ENCODE results near the gene SCYGR6. TPM values are rescaled to one million over a fixed set of nuclear protein-coding genes. Genes with fewer than 3 reads are reported as not detected.
A peak's percentile ranks its signal among the peaks of the same experiment; 100 is the strongest.

The SCYGR6 gene
- total RNA-seq, 1 donor from 2014 or later = not detected

- peak; percentile 32 for DNase-seq (ENCODE audit: low read depth)
Measured at GRCh38 chr2:227713291-227713690, 11.3 kb downstream of the SCYGR6 start.

DNA sequence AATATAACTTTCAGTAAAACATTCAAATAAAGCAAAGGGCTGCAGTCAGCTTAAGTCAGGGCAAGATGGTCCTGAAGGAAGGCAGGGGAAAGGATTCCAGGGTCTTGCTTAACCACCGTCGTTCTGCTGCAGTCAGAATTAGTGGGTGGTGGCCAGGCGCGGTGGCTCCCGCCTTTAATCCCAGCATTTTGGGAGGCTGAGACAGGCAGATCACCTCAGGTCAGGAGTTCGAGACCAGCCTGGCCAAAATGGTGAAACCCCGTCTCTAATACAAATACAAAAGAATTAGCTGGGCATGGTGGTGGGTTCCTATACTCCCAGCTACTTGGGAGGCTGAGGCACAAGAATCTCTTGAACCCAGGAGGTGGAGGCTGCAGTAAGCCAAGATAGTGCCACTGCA lies 13.6 kb downstream of the SCYGR6 start:
- DNase-seq (ENCODE audit: low read depth) = no peak

DNA sequence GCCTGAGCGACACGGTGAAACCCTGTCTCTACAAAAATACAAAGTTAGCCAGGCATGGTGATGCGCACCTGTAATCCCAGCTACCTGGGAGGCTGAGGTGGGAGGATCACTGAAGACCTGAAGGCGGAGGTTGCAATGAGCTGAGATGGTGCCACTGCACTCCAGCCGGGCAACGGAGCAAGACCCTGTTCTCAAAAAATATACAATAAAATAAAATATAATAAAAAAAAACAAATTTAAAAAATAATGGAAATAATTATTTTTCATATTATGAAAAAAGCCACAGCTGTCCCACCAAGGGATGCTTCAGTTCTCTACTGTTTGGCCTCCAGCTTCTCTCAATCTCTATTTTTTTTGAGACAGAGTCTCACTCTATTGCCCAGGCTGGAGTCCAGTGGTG lies 17.2 kb downstream of the SCYGR6 start:
- no peak for DNase-seq (ENCODE audit: low read depth)

DNA sequence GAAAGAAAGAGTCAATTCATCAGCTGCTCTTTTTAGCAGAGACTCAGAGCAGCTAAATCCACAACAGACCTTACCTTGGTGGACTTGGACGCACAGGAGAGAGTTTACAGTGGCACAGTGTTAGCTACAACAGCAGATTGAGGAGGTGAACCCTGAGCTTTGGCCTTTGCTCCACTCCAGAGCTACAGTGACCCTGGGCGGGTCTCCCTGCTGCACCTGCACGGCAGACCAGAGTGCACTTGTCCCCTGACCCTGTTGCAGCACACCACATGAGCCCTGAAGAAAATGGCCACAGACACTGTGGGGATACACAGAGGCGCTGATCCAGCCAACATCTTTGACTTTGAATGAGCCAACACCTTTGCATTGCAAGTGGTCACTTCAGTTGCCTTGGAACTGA lies 17.7 kb downstream of the SCYGR6 start:
- no peak for DNase-seq (ENCODE audit: low read depth)

DNA sequence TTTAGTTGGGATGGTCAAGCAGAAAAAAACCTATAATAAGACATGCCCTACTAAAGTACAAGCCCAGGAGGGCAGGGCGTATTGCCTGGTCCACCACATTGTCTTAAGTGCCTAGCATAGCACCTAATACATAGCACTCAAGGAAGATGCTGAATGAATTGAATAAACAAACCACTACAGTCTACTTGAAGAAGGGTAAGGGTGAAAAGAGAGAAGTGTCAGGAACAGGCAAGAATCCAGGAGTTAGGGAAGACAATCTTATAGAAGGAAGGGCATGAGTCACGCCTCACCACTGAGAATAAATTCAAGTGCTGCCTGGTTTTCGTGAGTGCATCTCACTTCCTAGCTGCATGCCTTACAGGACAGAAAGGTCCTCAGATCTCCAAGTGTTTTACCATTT lies 20.6 kb downstream of the SCYGR6 start:
- peak; percentile 7 for DNase-seq (ENCODE audit: low read depth)

GRCh38 chr2:227703280-227703732 lies 21.3 kb downstream of the SCYGR6 start:
- DNase-seq (ENCODE audit: low read depth) = peak; percentile 83

- DNase-seq (ENCODE audit: low read depth) = no peak
Measured at GRCh38 chr2:227701556-227701955, 23.0 kb downstream of the SCYGR6 start.

DNA sequence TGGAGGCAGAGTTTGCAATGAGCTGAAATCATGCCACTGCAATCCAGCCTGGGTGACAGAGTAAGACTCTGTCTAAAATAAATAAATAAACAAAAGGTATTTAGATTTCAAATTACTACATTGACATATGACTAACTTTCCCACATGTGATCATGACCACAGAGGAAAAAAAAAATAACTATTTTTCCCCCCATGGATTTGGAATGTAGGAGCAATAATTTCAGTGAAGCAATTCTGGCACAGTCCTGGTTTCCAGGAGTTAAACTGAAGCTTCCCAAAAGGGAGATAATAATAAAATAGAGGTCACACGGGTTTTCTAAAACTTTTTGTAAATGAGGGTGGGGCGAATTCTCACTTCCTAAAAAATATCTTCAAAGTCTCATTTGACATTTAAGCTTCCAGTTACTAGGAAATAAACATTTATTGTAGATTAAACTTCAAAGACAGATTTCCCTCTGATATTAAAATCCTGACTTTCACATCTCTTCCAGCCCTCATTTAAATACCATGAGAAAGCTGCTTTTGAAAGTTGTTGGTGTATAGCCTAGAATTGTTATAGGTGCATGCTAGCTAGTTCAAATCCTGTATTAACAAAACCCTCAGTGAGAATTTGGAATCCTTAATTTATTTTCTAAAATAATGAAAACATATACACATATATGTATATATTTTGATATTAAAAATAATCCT lies 27.4 kb downstream of the SCYGR6 start:
- peak; percentile 27 for DNase-seq (ENCODE audit: low read depth)

DNA sequence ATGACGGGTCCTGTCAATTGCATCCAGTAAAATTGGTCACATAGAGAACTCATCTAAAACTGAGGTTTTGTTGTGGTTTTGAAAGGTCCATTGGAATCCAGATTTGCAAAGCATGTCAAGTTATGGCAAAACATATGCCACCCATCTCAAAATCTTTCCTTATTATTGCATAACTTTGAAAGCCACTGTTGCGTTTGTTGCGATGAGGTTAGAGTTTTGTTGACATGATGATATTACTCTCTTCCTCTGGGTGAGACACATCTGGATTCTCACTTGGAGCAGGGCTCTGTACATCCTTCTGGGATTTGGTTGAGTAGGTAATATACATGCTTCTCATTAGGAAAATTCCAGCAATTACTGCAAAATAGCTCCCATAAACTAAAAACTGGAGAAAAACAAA lies 37.4 kb downstream of the SCYGR6 start:
- DNase-seq (ENCODE audit: low read depth) = no peak

DNA sequence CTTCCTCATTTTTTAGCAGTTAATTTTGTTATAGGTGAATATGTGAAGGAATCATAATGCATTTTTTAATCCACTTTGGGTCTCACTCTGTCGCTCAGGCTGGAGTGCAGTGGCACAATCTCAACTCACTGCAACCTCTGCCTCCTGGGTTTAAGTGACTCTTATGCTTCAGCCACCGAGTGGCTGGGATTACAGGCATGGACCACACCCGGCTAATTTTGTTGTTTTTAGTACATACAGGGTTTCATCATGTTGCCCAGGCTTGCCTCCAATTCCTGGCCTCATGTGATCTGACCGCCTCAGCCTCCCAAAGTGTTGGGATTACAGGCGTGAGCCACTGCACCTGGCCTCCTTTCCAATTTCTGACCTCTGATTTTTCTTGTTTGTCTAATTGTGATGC lies 40.3 kb downstream of the SCYGR6 start:
- DNase-seq (ENCODE audit: low read depth) = no peak

DNA sequence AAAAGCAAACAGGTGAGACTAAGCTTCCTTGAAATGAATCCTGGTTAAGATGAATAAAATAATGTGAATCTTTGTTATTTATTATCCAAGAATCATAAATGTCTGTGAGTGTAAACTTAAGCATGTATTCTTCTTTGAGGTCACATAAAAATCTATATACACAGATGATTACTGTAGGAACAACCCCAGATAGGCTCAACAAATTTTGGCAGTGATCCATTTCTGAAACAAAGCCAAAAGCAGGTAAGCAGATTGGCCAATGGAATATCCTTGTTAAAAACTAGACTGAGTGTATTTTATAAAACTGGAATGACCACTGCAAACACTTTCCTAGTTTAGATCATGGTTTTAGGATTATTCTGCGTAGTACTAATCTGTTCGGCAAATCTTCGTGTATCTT lies 46.6 kb downstream of the SCYGR6 start:
- DNase-seq (ENCODE audit: low read depth) = no peak

- no peak for DNase-seq (ENCODE audit: low read depth)
Measured at GRCh38 chr2:227674485-227674884, 50.1 kb downstream of the SCYGR6 start.

Other genes with a start within 250 kb of the SCYGR6 start
- not detected in 2 replicates for gene SCYGR2, start 125.9 kb downstream of the SCYGR6 start, total RNA-seq
- gene SCYGR3, start 109.9 kb downstream of the SCYGR6 start, total RNA-seq = not detected in 2 replicates
- not detected in 2 replicates for gene SCYGR4, start 107.3 kb downstream of the SCYGR6 start, total RNA-seq
- gene SCYGR5, start 58.0 kb downstream of the SCYGR6 start, total RNA-seq = not detected in 2 replicates
- 0.35 and 4.0 TPM in 2 replicates for gene SLC19A3, start 6.7 kb downstream of the SCYGR6 start, total RNA-seq
- gene SCYGR7, start 3.6 kb upstream of the SCYGR6 start, total RNA-seq = not detected in 2 replicates
- not detected in 2 replicates for gene SCYGR8, start 21.1 kb upstream of the SCYGR6 start, total RNA-seq
- gene CCL20, start 89.1 kb upstream of the SCYGR6 start, total RNA-seq = 1.4 and 204 TPM in 2 replicates
- gene DAW1, start 146.9 kb upstream of the SCYGR6 start, total RNA-seq = 1.5 and 14.1 TPM in 2 replicates